CD4-positive, alpha-beta memory T cell (primary cell): ENCODE results near the gene SUSD5. TPM values are rescaled to one million over a fixed set of nuclear protein-coding genes. Genes with fewer than 3 reads are reported as not detected.
A peak's percentile ranks its signal among the peaks of the same experiment; 100 is the strongest.

ENCODE experiments used
- CTCF ChIA-PET: fragments of 350-600 bp; sonication (Branson Sonifier 250); formaldehyde crosslinking; loops from one replicate; lab custom pipeline; 2021; ENCODE audit warnings: inconsistent platforms; ENCODE audit not compliant: partially characterized antibody; lab: Charles Lee
- POLR2A ChIA-PET: fragments of 350-600 bp; sonication (Branson Sonifier 250); formaldehyde crosslinking; loops from one replicate; lab custom pipeline; 2021; ENCODE audit not compliant: partially characterized antibody; lab: Charles Lee
- DNase-seq, 5 donors: peaks; one replicate each; pipeline versions ENCODE4 v3.0.0 to v3.0.0-alpha.2; 2020 to 2022; ENCODE audit warnings: mixed read lengths in 1 of 5
- H3K27ac ChIP-seq: one replicate; pipeline ENCODE4 v1.7.0; 2013; ENCODE audit warnings: low read depth, low read length
- H3K27me3 ChIP-seq: 2 replicates; pipeline ENCODE4 v1.7.0; 2013; ENCODE audit warnings: mild to moderate bottlenecking, low read length, moderate library complexity; ENCODE audit not compliant: insufficient read depth
- H3K36me3 ChIP-seq: 2 replicates; pipeline ENCODE4 v1.7.0; 2013; ENCODE audit warnings: mild to moderate bottlenecking, low read length, moderate library complexity; ENCODE audit not compliant: insufficient read depth
- H3K4me1 ChIP-seq: 2 replicates; pipeline ENCODE4 v1.7.0; 2013; ENCODE audit warnings: mild to moderate bottlenecking, low read length, moderate library complexity; ENCODE audit not compliant: insufficient read depth
- H3K4me3 ChIP-seq, 2 donors: one replicate each; pipeline ENCODE4 v1.7.0; 2013; ENCODE audit warnings: low read length in 2 of 2, mild to moderate bottlenecking in 1 of 2
- H3K9me3 ChIP-seq, 2 donors: one replicate each; pipeline ENCODE4 v1.7.0; 2013; ENCODE audit warnings: low read length in 2 of 2, control low read depth in 1 of 2; ENCODE audit not compliant: control insufficient read depth in 1 of 2
- H3K27ac Mint-ChIP-seq, 7 donors: one replicate each; pipeline ENCODE4 v1.8.0; 2020 to 2021; ENCODE audit warnings: mixed read lengths in 7 of 7, mild to moderate bottlenecking in 6 of 7, inconsistent platforms in 3 of 7, moderate library complexity in 3 of 7
- H3K27me3 Mint-ChIP-seq, 2 donors: one replicate each; pipeline ENCODE4 v1.8.0; 2020 to 2021; ENCODE audit warnings: mixed read lengths in 2 of 2
- H3K36me3 Mint-ChIP-seq, 2 donors: one replicate each; pipeline ENCODE4 v1.8.0; 2020 to 2021; ENCODE audit warnings: mixed read lengths in 2 of 2, inconsistent platforms in 1 of 2, mild to moderate bottlenecking in 1 of 2
- H3K4me1 Mint-ChIP-seq, 4 donors: one replicate each; pipeline ENCODE4 v1.8.0; 2020 to 2021; ENCODE audit warnings: mixed read lengths in 4 of 4, mild to moderate bottlenecking in 1 of 4
- H3K4me3 Mint-ChIP-seq, 8 donors: one replicate each; pipeline ENCODE4 v1.8.0; 2020 to 2021; ENCODE audit warnings: mixed read lengths in 8 of 8, mild to moderate bottlenecking in 7 of 8, moderate library complexity in 6 of 8, inconsistent platforms in 3 of 8
- H3K9me3 Mint-ChIP-seq, 8 donors: one replicate each; pipeline ENCODE4 v1.8.0; 2020 to 2021; ENCODE audit warnings: mixed read lengths in 8 of 8, mild to moderate bottlenecking in 5 of 8, inconsistent platforms in 3 of 8, moderate library complexity in 1 of 8
- intact Hi-C: fragments of 100-400 bp; cut with micrococcal nuclease; formaldehyde crosslinking; loops from one replicate; pipeline ENCODE4 v1.15.1; 2023
- polyA plus RNA-seq, 2 donors: library from polyadenylated mRNA; unstranded; fragments of 300-500 nt; fragmentation: Illumina TruSeq; gene quantifications; one replicate each; pipeline ENCODE4 v1.2.3, GENCODE V29; 2021
- total RNA-seq, 2 experiments: library from RNA; stranded (reverse); gene quantifications; one replicate each; pipeline ENCODE4 v1.2.3, GENCODE V29; 2021

SUSD5 gene
- total and polyA plus RNA-seq, 4 experiments from 2014 or later, result 0.21 TPM; not detected in 3

DNA sequence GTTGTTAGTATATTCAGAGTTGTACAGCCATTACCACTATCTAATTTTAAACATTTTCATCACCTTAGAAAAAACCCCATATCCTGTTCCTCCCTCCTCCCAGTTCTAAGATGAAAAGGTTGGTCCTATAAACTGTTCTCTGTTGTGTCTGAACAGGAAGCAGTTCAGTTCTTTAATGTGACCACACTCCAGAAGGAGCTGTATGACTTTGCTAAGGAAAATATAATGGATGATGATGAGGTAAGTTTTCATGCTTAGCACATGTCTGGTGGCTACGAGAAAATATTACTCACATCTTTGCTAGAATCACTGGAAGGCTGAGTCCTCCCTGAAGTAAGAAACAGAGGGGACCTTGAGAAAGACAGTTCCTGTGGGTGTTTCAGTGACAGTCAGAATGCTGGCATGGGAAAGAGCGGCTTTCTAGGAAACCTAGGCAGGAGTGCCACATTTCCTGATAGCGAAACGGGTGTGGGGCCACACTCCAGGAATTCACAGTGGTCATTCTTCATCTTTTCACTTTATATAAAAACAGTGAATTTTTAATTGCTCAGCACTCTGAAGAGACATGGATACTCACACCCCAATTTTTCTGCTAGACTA, 84.5 kb downstream of the SUSD5 start:
- Histone ChIP-seq H3K27me3 (no peaks in the 10 kb centered on the region), H3K4me1 (no peaks in the 10 kb centered on the region), H3K36me3 (peaks cover 27% of the 10 kb centered on the region), H3K27ac (no peak overlapping the region), H3K4me3 (no peak overlapping the region), H3K9me3 (no peaks in the 10 kb centered on the region)
- no peak for DNase-seq
- no peak overlapping the region for H3K4me3 Mint-ChIP-seq
- POLR2A ChIA-PET, result no interaction called here
- intact Hi-C loops, result no loop called here
- H3K27me3 Mint-ChIP-seq, result no peaks in the 10 kb centered on the region
- CTCF ChIA-PET, result interaction anchor here (0.7 to 8.2 kb wide), 5 partner anchors 10 to 652 kb away, joined by 3 to 70 read pairs (median 3); no protein-coding TSS in a partner anchor
- peaks cover 30 to 54% of the 10 kb centered on the region in 2 donors for H3K36me3 Mint-ChIP-seq
- peak overlapping the region in 1 of 7 donors; percentile 36 for H3K27ac Mint-ChIP-seq
- no peaks in the 10 kb centered on the region for H3K9me3 Mint-ChIP-seq
- H3K4me1 Mint-ChIP-seq, result peaks cover 0 to 8% (median 4%) of the 10 kb centered on the region in 4 donors

DNA sequence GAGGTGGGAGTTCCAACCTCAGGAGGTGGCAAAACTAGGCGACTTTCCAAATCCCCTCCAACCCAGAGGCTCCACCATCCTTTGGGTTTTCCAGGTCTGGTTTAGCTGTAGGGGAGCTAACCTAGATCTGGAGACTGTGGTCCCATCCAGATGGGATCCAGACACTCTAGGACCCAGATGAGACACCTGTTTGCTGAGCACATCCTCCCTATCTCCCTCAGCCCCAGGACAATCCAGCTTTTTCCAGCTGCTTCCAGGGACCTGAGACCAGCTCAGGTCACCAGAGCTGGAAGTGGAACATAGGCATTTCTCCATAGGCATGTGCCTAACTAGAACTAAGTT, 86.6 kb downstream of the SUSD5 start:
- CTCF ChIA-PET, result interaction anchor here (0.5 to 8.2 kb wide), 42 partner anchors 9 to 741 kb away, joined by 3 to 70 read pairs (median 5); partner anchors contain the start of genes CCR4, CRTAP and PDCD6IP
- peaks cover 23 to 51% of the 10 kb centered on the region in 2 donors for H3K36me3 Mint-ChIP-seq
- H3K4me3 Mint-ChIP-seq, result no peak overlapping the region
- H3K9me3 ChIP-seq, result no peaks in the 10 kb centered on the region
- no peaks in the 10 kb centered on the region for H3K27me3 ChIP-seq
- POLR2A ChIA-PET, result interaction anchor here (1.0 to 1.1 kb wide), 3 partner anchors 18 to 185 kb away, joined by 3 to 5 read pairs (median 4); partner anchors contain the start of gene CRTAP
- H3K27ac ChIP-seq, result no peak overlapping the region
- intact Hi-C loops, result no loop called here
- H3K36me3 ChIP-seq, result peaks cover 25% of the 10 kb centered on the region
- no peak overlapping the region for H3K4me3 ChIP-seq
- peaks cover 0 to 8% (median 5%) of the 10 kb centered on the region in 4 donors for H3K4me1 Mint-ChIP-seq
- no peaks in the 10 kb centered on the region for H3K9me3 Mint-ChIP-seq
- H3K27ac Mint-ChIP-seq, result no peak overlapping the region
- no peaks in the 10 kb centered on the region for H3K4me1 ChIP-seq
- no peak for DNase-seq
- H3K27me3 Mint-ChIP-seq, result no peaks in the 10 kb centered on the region

DNA sequence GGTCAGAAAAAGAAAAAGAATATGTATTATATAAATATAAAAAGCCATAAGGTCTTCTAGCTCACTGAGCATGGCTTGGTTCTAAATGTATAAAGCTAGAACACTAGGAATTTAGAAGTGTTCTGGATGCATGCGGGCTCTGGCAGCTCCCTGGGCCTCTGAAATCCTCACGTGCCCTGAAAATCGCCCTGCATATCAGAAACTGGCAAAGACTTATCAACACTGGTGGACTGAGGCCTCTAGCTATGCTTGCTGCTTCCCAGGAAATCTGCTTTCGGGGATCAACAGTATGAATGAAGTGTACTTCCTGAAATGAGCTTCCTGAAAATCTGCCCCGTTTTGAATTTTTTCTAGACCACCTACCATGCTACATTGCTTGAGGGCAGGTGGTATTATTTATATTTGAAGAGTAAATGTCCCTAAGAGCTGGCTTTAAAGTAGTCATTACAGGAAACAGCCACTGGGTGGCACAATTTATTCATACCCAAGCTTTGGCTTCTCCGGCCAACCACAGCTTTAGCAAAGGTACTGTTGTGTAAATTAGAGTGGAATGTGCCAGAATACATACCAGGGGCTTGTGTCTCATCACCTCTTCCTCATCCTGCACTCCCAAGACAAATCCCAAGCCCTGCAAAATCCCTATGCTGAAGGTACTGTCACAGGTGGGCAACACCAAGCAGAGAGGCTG, 87.1 kb downstream of the SUSD5 start:
- H3K4me3 Mint-ChIP-seq, result no peak overlapping the region
- Histone ChIP-seq H3K27me3 (no peaks in the 10 kb centered on the region), H3K27ac (no peak overlapping the region), H3K4me3 (no peak overlapping the region), H3K4me1 (no peaks in the 10 kb centered on the region), H3K36me3 (peaks cover 25% of the 10 kb centered on the region), H3K9me3 (no peaks in the 10 kb centered on the region)
- ChIA-PET CTCF (interaction anchor here (0.5 to 8.2 kb wide), 45 partner anchors 9 to 741 kb away, joined by 3 to 70 read pairs (median 5); partner anchors contain the start of genes CCR4, CRTAP and PDCD6IP), POLR2A (interaction anchor here (1.0 to 1.1 kb wide), 3 partner anchors 17 to 184 kb away, joined by 3 to 5 read pairs (median 4); partner anchors contain the start of gene CRTAP)
- no peak overlapping the region for H3K27ac Mint-ChIP-seq
- H3K4me1 Mint-ChIP-seq, result peaks cover 0 to 8% (median 5%) of the 10 kb centered on the region in 4 donors
- peak in 4 of 5 donors; percentile 31 to 40 (median 35) for DNase-seq
- H3K36me3 Mint-ChIP-seq, result peaks cover 22 to 50% of the 10 kb centered on the region in 2 donors
- no peaks in the 10 kb centered on the region for H3K27me3 Mint-ChIP-seq
- intact Hi-C loops, result loop anchor here (1.0 kb wide), 5 partner anchors 17 to 656 kb away; partner anchors contain the start of gene CRTAP
- H3K9me3 Mint-ChIP-seq, result no peaks in the 10 kb centered on the region

DNA sequence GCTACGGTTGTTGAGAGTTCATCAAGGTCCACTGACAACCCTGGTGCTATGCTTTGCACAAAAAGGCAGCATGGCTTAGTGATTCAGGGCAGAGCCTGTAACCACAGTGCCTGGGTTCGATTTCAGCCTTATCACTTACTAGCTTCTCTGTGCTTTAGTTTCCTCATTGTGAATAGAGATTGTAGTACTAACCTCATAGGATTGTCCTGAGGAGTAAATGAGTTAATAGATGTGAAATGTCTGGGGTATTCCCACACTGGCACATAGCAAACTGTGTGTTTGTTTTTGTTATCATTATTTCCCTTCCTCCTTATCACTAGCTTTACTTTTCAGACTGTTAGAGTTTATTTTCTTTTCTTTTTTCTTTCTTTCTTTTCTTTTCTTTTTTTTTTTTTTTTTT, 88.5 kb downstream of the SUSD5 start:
- intact Hi-C loops, result no loop called here
- ChIA-PET CTCF (interaction anchor here (0.7 to 8.2 kb wide), 10 partner anchors 9 to 656 kb away, joined by 3 to 70 read pairs (median 6); partner anchors contain the start of genes CCR4 and CRTAP), POLR2A (no interaction called here)
- H3K27me3 ChIP-seq, result no peaks in the 10 kb centered on the region
- Mint-ChIP-seq H3K27ac (no peak overlapping the region), H3K27me3 (no peaks in the 10 kb centered on the region), H3K9me3 (no peaks in the 10 kb centered on the region), H3K4me1 (peaks cover 0 to 8% (median 5%) of the 10 kb centered on the region in 4 donors), H3K4me3 (no peak overlapping the region), H3K36me3 (peaks cover 27 to 52% of the 10 kb centered on the region in 2 donors)
- H3K9me3 ChIP-seq, result no peaks in the 10 kb centered on the region
- H3K4me1 ChIP-seq, result no peaks in the 10 kb centered on the region
- H3K27ac ChIP-seq, result no peak overlapping the region
- no peak overlapping the region for H3K4me3 ChIP-seq
- DNase-seq, result no peak
- peaks cover 27% of the 10 kb centered on the region for H3K36me3 ChIP-seq

DNA sequence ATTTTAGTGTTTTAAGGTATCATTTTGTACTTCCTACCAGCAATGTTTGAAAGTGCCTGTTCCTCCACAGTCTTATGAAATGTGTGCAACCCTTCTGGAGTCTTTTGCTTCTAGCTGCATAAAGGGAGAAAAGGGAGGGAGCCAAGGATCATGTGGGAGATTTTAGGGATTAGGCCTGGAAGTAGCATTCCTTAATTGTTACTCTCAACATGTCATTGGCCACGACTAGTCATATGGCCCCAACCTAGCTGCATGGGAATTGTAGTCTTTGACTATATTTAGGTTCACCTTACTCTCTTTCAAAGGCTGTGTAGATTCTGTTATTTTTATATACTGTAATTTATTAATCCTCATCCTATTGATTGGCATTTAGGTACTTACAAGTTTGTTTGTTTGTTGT, 89.9 kb downstream of the SUSD5 start:
- ChIA-PET CTCF (interaction anchor here (0.7 to 8.2 kb wide), 6 partner anchors 15 to 657 kb away, joined by 3 to 70 read pairs (median 6); partner anchors contain the start of genes CCR4 and CRTAP), POLR2A (interaction anchor here (0.6 kb wide), 1 partner anchor 15 kb away, joined by 3 read pairs; the partner anchor contains the start of gene CRTAP)
- no peaks in the 10 kb centered on the region for H3K9me3 Mint-ChIP-seq
- no peak overlapping the region for H3K27ac Mint-ChIP-seq
- H3K4me1 Mint-ChIP-seq, result peaks cover 0 to 8% (median 3%) of the 10 kb centered on the region in 4 donors
- no peaks in the 10 kb centered on the region for H3K9me3 ChIP-seq
- no peaks in the 10 kb centered on the region for H3K4me1 ChIP-seq
- no peak overlapping the region for H3K27ac ChIP-seq
- H3K36me3 ChIP-seq, result peaks cover 29% of the 10 kb centered on the region
- DNase-seq, result no peak
- H3K27me3 ChIP-seq, result no peaks in the 10 kb centered on the region
- intact Hi-C loops, result no loop called here
- no peak overlapping the region for H3K4me3 Mint-ChIP-seq
- no peak overlapping the region for H3K4me3 ChIP-seq
- peaks cover 36 to 53% of the 10 kb centered on the region in 2 donors for H3K36me3 Mint-ChIP-seq
- no peaks in the 10 kb centered on the region for H3K27me3 Mint-ChIP-seq

DNA sequence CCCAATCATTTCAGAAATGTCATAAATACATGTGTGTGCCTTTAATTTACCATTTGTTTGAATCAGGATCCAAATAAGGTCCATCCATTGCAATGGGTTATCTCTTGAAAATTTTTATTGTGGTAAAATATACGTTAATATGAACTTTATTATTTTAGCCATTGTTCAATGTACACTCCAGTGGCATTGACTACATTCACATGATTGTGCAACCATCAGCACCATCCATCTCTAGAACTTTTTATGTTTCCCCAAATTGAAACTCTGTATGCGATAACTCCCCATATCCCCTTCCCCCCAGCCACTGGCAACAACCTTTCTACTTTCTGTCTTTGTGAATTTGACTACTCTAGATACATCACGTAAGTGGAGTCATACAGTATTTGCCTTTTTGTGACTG, 92.8 kb downstream of the SUSD5 start:
- intact Hi-C loops, result no loop called here
- peaks cover 27% of the 10 kb centered on the region for H3K36me3 ChIP-seq
- no peaks in the 10 kb centered on the region for H3K9me3 Mint-ChIP-seq
- no peaks in the 10 kb centered on the region for H3K27me3 Mint-ChIP-seq
- peaks cover 38 to 57% of the 10 kb centered on the region in 2 donors for H3K36me3 Mint-ChIP-seq
- H3K9me3 ChIP-seq, result no peaks in the 10 kb centered on the region
- no peak for DNase-seq
- no peak overlapping the region for H3K4me3 Mint-ChIP-seq
- H3K27me3 ChIP-seq, result no peaks in the 10 kb centered on the region
- H3K4me1 ChIP-seq, result no peaks in the 10 kb centered on the region
- ChIA-PET POLR2A (interaction anchor here (1.6 kb wide), 1 partner anchor 8 kb away, joined by 3 read pairs; no protein-coding TSS in a partner anchor), CTCF (interaction anchor here (0.8 to 1.2 kb wide), 2 partner anchors 9 to 247 kb away, joined by 3 read pairs; no protein-coding TSS in a partner anchor)
- H3K27ac Mint-ChIP-seq, result no peak overlapping the region
- no peak overlapping the region for H3K4me3 ChIP-seq
- no peak overlapping the region for H3K27ac ChIP-seq
- H3K4me1 Mint-ChIP-seq, result peaks cover 0 to 2% (median 0%) of the 10 kb centered on the region in 4 donors
